ENCODE data around the gene SERP2.
"Not testable (repeated sequence)": the region's sequence is repeated elsewhere in the genome, so short reads cannot be mapped to it uniquely, and the experiment has no call there.

Gene SERP2

GRCh38 chr13:44373601-44374347 lies at the start of gene SERP2:
SERP2 (plus strand) TSS chr13:44373824; CDS start chr13:44374026, 202 bp downstream.
- DNase-seq = no peak

GRCh38 chr13:44326961-44327360 lies 46.7 kb upstream of the SERP2 start:
- DNase-seq = no peak

GRCh38 chr13:44329041-44329440 lies 44.6 kb upstream of the SERP2 start:
- DNase-seq = not testable (repeated sequence)

GRCh38 chr13:44329909-44330545 lies 43.6 kb upstream of the SERP2 start:
- no peak for DNase-seq

- DNase-seq = no peak
Measured at GRCh38 chr13:44331446-44331845, 42.2 kb upstream of the SERP2 start.

GRCh38 chr13:44331912-44332851 lies 41.4 kb upstream of the SERP2 start:
- no peak for DNase-seq

- no peak for DNase-seq
Measured at GRCh38 chr13:44333950-44334655, 39.5 kb upstream of the SERP2 start.

- DNase-seq = no peak
Measured at GRCh38 chr13:44334751-44335150, 38.9 kb upstream of the SERP2 start.

- no peak for DNase-seq
Measured at GRCh38 chr13:44336934-44337333, 36.7 kb upstream of the SERP2 start.

- DNase-seq = no peak
Measured at GRCh38 chr13:44337581-44337980, 36.0 kb upstream of the SERP2 start.

GRCh38 chr13:44340508-44340907 lies 33.1 kb upstream of the SERP2 start:
- no peak for DNase-seq

GRCh38 chr13:44342741-44343140 lies 30.9 kb upstream of the SERP2 start:
- no peak for DNase-seq

- no peak for DNase-seq
Measured at GRCh38 chr13:44346534-44346933, 27.1 kb upstream of the SERP2 start.

GRCh38 chr13:44347301-44347700 lies 26.3 kb upstream of the SERP2 start:
- no peak for DNase-seq

- no peak for DNase-seq
Measured at GRCh38 chr13:44347949-44348348, 25.7 kb upstream of the SERP2 start.

- no peak for DNase-seq
Measured at GRCh38 chr13:44350775-44351504, 22.7 kb upstream of the SERP2 start.

GRCh38 chr13:44351505-44351854 lies 22.1 kb upstream of the SERP2 start:
- DNase-seq = no peak

- no peak for DNase-seq
Measured at GRCh38 chr13:44352202-44352601, 21.4 kb upstream of the SERP2 start.

- DNase-seq = peak; percentile 5
Measured at GRCh38 chr13:44352671-44353070, 21.0 kb upstream of the SERP2 start.

- no peak for DNase-seq
Measured at GRCh38 chr13:44354331-44354730, 19.3 kb upstream of the SERP2 start.

GRCh38 chr13:44354884-44355283 lies 18.7 kb upstream of the SERP2 start:
- DNase-seq = no peak

- DNase-seq = no peak
Measured at GRCh38 chr13:44355621-44356020, 18.0 kb upstream of the SERP2 start.

Data from CD4-positive, alpha-beta T cell treated with Interleukin-10 for 1 hour (primary cell).